Muscle layer of colon (tissue), 2 donors: ENCODE measurements around the gene PIRT.

Experiments
- H3K27ac ChIP-seq: one replicate; pipeline ENCODE4 v1.7.0; 2013; ENCODE audit warnings: low read depth, mild to moderate bottlenecking, low read length, moderate library complexity
- H3K27me3 ChIP-seq, 2 donors: one replicate each; pipeline ENCODE4 v1.7.0; 2013; ENCODE audit warnings: low read length in 2 of 2, mild to moderate bottlenecking in 2 of 2; ENCODE audit not compliant: insufficient read depth in 2 of 2, control insufficient read depth in 1 of 2
- H3K36me3 ChIP-seq: one replicate; pipeline ENCODE4 v1.7.0; 2013; ENCODE audit warnings: mild to moderate bottlenecking, low read length; ENCODE audit not compliant: insufficient read depth
- H3K4me1 ChIP-seq: one replicate; pipeline ENCODE4 v1.7.0; 2013; ENCODE audit warnings: mild to moderate bottlenecking, low read length; ENCODE audit not compliant: insufficient read depth
- H3K4me3 ChIP-seq, 2 donors: one replicate each; pipeline ENCODE4 v1.7.0; 2013; ENCODE audit warnings: low read length in 2 of 2, low read depth in 1 of 2, mild to moderate bottlenecking in 1 of 2, moderate library complexity in 1 of 2
- H3K9ac ChIP-seq: one replicate; pipeline ENCODE4 v1.7.0; 2013; ENCODE audit warnings: low read length
- H3K9me3 ChIP-seq: one replicate; pipeline ENCODE4 v1.7.0; 2013; ENCODE audit warnings: mild to moderate bottlenecking, low read length
- donor health status: abdominal sarcoma.
- donor health status: Adenocarcinoma of cecum.

Gene PIRT

DNA sequence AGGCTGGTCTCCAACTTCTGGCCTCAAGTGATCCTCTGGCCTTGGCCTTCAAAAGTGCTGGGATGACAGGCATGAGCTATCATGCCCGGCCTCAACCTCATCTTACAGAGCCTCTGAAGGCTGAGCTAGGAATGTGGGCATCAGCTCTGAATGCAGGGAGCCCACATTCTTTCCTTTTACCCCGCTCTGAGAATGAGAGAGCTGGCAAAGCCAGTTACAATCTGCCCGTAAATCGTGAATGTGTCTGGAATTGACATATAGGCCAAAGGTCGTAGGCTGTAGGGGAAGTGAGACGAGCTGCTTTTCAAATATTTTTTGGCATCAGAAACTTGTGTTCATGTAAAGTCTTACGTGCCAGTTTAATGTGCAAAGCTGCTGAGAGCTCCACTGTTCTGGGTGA is 38.5 kb downstream of the PIRT start:
- no peak overlapping the region for H3K9ac ChIP-seq
- H3K27me3 ChIP-seq = no peaks in the 10 kb centered on the region
- H3K4me3 ChIP-seq = no peak overlapping the region
- no peaks in the 10 kb centered on the region for H3K36me3 ChIP-seq
- H3K9me3 ChIP-seq = no peaks in the 10 kb centered on the region
- no peak overlapping the region for H3K27ac ChIP-seq
- no peaks in the 10 kb centered on the region for H3K4me1 ChIP-seq

- Histone ChIP-seq H3K27me3 (no peaks in the 10 kb centered on the region), H3K4me3 (no peak overlapping the region), H3K9ac (no peak overlapping the region), H3K27ac (no peak overlapping the region), H3K36me3 (no peaks in the 10 kb centered on the region), H3K9me3 (no peaks in the 10 kb centered on the region), H3K4me1 (no peaks in the 10 kb centered on the region)
Observed at GRCh38 chr17:10798910-10799309, 39.0 kb downstream of the PIRT start.

DNA sequence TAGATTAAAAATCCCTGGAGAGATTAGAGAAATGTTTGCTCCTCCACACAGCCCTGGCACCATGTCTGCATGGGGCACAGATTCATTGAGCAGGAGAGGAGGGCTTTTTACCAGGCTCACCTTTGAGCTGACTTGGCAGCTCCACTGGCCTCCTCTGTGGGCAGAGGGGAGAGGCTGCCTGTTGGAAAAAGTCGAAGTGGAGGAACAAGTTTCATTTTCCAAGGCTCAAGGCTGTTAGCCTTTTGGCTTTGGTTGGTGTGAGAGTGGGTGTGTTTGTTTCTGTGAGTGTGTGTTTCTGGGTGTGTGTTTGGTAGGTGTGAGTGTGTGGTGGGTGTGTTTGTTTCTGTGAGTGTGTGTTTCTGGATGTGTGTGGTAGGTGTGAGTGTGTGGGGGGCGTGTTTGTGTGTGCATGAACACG is 39.5 kb downstream of the PIRT start:
- H3K27me3 ChIP-seq = no peaks in the 10 kb centered on the region
- H3K9me3 ChIP-seq = no peaks in the 10 kb centered on the region
- H3K9ac ChIP-seq = no peak overlapping the region
- H3K36me3 ChIP-seq = no peaks in the 10 kb centered on the region
- no peak overlapping the region for H3K4me3 ChIP-seq
- no peaks in the 10 kb centered on the region for H3K4me1 ChIP-seq
- H3K27ac ChIP-seq = no peak overlapping the region

DNA sequence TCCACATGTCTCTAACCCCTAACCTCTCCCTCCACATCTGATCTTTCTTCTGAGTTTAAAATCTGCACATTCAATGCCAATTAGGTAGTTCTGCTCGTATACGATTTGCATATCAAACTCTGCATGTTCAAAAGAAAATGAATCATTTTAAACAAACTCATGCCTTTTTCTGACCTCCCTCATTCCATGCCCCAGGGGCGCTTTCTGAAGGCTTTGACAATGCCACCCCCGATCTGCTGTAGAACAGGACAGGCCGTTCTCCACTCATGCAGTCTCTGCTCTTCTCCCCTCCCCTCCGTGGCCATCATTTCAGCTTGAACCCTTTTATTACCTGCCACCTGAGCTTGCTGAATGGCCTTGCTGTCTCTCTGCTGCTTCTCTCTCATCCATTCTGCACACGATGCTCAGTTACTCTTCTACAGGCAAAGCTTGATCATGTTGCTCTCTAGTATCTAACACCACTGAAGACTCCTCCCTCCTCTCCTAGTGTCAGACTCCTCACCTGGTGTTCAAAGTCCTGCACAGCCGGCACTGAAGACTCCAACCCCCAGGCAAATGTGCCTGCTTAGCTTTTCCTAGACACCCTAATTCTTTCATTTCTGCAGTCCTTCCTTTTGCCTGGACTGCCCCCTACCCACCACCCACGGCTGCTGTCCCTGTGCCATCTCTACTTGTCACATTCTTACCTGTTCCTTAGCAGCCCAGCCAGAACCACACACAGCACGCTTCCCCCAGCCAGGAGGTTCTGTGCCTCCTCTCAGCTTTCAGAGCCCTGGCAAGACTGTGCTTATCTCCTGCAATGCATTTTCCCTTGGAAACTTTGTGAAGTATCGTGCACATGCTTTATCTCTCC is 40.2 kb downstream of the PIRT start:
- no peaks in the 10 kb centered on the region for H3K36me3 ChIP-seq
- no peaks in the 10 kb centered on the region for H3K4me1 ChIP-seq
- no peaks in the 10 kb centered on the region for H3K27me3 ChIP-seq
- H3K27ac ChIP-seq = no peak overlapping the region
- H3K9me3 ChIP-seq = no peaks in the 10 kb centered on the region
- H3K9ac ChIP-seq = no peak overlapping the region
- no peak overlapping the region for H3K4me3 ChIP-seq

GRCh38 chr17:10793816-10794215 is 44.1 kb downstream of the PIRT start:
- no peak overlapping the region for H3K4me3 ChIP-seq
- no peak overlapping the region for H3K9ac ChIP-seq
- no peaks in the 10 kb centered on the region for H3K4me1 ChIP-seq
- H3K27ac ChIP-seq = no peak overlapping the region
- no peaks in the 10 kb centered on the region for H3K36me3 ChIP-seq
- no peaks in the 10 kb centered on the region for H3K9me3 ChIP-seq
- H3K27me3 ChIP-seq = no peaks in the 10 kb centered on the region

GRCh38 chr17:10793256-10793655 is 44.6 kb downstream of the PIRT start:
- Histone ChIP-seq H3K27ac (no peak overlapping the region), H3K27me3 (no peaks in the 10 kb centered on the region), H3K4me3 (no peak overlapping the region), H3K9me3 (no peaks in the 10 kb centered on the region), H3K4me1 (no peaks in the 10 kb centered on the region), H3K9ac (no peak overlapping the region), H3K36me3 (no peaks in the 10 kb centered on the region)

GRCh38 chr17:10792151-10792550 is 45.7 kb downstream of the PIRT start:
- no peaks in the 10 kb centered on the region for H3K4me1 ChIP-seq
- H3K9me3 ChIP-seq = no peaks in the 10 kb centered on the region
- no peak overlapping the region for H3K9ac ChIP-seq
- H3K36me3 ChIP-seq = no peaks in the 10 kb centered on the region
- no peak overlapping the region for H3K4me3 ChIP-seq
- no peaks in the 10 kb centered on the region for H3K27me3 ChIP-seq
- H3K27ac ChIP-seq = no peak overlapping the region

- Histone ChIP-seq H3K27me3 (no peaks in the 10 kb centered on the region), H3K36me3 (no peaks in the 10 kb centered on the region), H3K27ac (no peak overlapping the region), H3K4me3 (no peak overlapping the region), H3K9me3 (no peaks in the 10 kb centered on the region), H3K4me1 (no peaks in the 10 kb centered on the region), H3K9ac (no peak overlapping the region)
Observed at GRCh38 chr17:10790491-10791401, 47.1 kb downstream of the PIRT start.

GRCh38 chr17:10789694-10790271 is 48.1 kb downstream of the PIRT start:
- H3K27ac ChIP-seq = no peak overlapping the region
- no peaks in the 10 kb centered on the region for H3K4me1 ChIP-seq
- H3K27me3 ChIP-seq = no peaks in the 10 kb centered on the region
- H3K36me3 ChIP-seq = no peaks in the 10 kb centered on the region
- H3K9me3 ChIP-seq = no peaks in the 10 kb centered on the region
- no peak overlapping the region for H3K4me3 ChIP-seq
- H3K9ac ChIP-seq = no peak overlapping the region

DNA sequence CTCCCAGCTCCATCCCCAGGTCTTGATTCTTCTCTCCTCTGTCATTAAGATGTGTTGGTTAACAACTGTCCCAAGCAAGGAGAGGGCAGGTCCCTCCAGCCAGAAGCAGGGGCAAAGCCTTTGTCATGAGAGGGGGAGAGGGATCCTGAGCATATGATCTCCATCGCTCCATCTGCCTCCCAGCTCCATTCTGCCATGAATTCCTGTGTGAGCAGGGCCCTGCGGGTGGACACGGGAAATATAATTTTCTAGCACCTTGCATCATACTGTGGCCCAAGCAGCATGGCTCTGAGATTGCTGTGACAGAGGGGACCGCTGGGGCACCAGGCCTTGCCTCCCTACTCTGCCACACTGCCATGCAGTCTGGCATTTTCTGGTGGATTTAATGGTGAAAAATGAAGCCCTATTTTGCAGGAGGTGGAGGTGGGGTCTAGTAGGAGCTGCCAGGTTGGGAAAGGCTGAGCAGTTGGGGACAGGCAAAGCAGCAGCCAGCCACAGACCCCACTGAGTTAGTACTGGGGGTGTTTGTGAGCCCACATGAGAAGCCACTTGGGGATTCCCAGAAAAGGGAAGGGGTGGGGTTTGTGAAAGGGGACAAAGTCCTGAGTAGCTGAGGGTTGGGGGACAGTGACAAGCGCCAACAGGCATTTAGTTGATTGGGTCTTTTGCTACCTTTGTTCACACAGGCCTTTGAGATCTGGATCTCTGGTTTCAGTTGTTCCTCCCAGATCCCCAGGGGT is 50.4 kb downstream of the PIRT start:
- Histone ChIP-seq H3K36me3 (no peaks in the 10 kb centered on the region), H3K4me1 (no peaks in the 10 kb centered on the region), H3K27me3 (no peaks in the 10 kb centered on the region), H3K9me3 (no peaks in the 10 kb centered on the region), H3K27ac (no peak overlapping the region), H3K4me3 (no peak overlapping the region), H3K9ac (no peak overlapping the region)

- Histone ChIP-seq H3K27ac (no peak overlapping the region), H3K9ac (no peak overlapping the region), H3K36me3 (no peaks in the 10 kb centered on the region)
Observed at GRCh38 chr17:10785295-10785694, 52.6 kb downstream of the PIRT start.

More at GRCh38 chr17:10785295-10785694, 52.6 kb downstream of the PIRT start:
- H3K27me3 ChIP-seq = no peaks in the 10 kb centered on the region
- no peaks in the 10 kb centered on the region for H3K9me3 ChIP-seq
- H3K4me3 ChIP-seq = no peak overlapping the region
- H3K4me1 ChIP-seq = no peaks in the 10 kb centered on the region
